GM12873 (cell line): ENCODE data around the gene PPME1.

Source experiments
- CTCF ChIP-seq: IDR thresholded peaks from 2 replicates; pipeline ENCODE4 v1.5.1; 2012; ENCODE audit warnings: low read depth, mild to moderate bottlenecking, moderate library complexity, low read length, control low read depth; ENCODE audit not compliant: insufficient read depth; ENCODE audit errors: missing control alignments

Gene PPME1

GRCh38 chr11:74144592-74144991 is 26.5 kb upstream of the PPME1 start:
- no peak for TF ChIP-seq CTCF

GRCh38 chr11:74147199-74147929 is 23.7 kb upstream of the PPME1 start:
- no peak for TF ChIP-seq CTCF

DNA sequence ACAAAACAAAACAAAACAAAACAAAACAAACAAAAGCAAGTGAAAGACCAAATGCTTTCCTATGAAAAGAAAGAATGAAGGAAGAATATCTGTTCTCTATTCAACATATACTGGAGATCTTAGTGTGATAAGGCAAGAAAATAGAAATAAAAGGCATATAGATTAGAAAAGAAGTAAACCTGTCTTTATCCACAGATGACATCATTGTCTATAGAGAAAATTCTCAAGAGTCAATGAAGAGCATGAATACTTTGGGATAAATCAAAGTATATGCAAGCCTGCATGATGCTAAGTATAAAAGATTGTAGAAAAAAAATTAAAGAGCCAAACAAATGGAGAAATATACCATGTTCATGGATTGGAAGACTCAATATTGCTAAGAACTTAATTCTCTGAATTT is 17.9 kb upstream of the PPME1 start:
- no peak for TF ChIP-seq CTCF

GRCh38 chr11:74154620-74155281 is 16.3 kb upstream of the PPME1 start:
- no peak for TF ChIP-seq CTCF

- TF ChIP-seq CTCF = no peak
Measured at GRCh38 chr11:74157169-74157568, 13.9 kb upstream of the PPME1 start.

GRCh38 chr11:74159642-74160041 is 11.4 kb upstream of the PPME1 start:
- TF ChIP-seq CTCF = no peak

DNA sequence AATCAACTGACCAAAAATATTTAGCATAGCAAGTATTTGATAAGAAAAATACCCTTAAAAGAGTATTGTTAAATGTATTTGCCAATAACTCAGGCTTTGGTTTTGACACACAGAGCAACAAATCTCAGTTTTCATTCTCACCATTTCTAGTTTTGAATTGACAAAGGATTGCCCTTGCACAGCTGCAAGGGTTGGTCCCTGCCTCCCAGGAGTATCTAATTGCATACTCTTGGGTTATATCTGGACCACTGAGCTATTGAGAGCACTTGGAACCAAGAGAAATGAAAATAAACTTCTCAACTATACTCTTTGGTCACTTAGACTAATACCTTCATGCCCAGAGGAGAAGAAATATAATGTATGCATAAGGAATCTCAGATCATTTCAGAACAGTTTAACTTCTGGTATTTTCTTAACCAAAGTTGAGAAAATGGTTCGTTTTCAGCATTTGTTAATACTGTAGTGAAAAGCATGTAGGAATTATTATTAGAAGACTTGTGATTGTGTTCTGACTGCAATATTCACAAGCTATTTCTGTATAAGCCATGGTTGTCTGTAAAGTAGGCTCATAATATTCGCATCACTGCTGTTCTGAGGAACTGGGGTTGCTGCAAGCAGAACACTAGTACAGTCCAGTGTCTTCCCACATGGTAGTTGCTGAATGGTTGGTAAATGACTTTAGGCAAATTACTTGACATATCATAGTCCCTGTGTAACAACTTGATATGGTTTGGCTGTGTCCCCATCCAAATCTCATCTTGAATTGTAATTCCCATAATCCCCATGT is 8.2 kb upstream of the PPME1 start:
- no peak for TF ChIP-seq CTCF
